ENCODE measurements around the gene PHETA1. TPM values are rescaled to one million over a fixed set of nuclear protein-coding genes. Genes with fewer than 3 reads are reported as not detected.

The PHETA1 gene
- total RNA-seq, 1 experiment from 2014 or later, result 16.3 TPM

GRCh38 chr12:111343181-111343580 lies 25.7 kb downstream of the PHETA1 start:
- Histone ChIP-seq H3K27ac (ENCODE audit: low read length) (no peak overlapping the region), H3K9me3 (ENCODE audit: control insufficient read depth, insufficient read depth, low read depth, low read length) (0 out of 2 replicates have a peak, but pooled peaks cover 3% of the 10 kb centered on the region), H3K4me3 (ENCODE audit: low read depth in 2 of 2, low read length in 2 of 2) (no peak overlapping the region), H3K36me3 (ENCODE audit: control insufficient read depth, insufficient read depth, low read length) (no peaks in the 10 kb centered on the region), H3K27me3 (ENCODE audit: control insufficient read depth, insufficient read depth, low read length) (no peaks in the 10 kb centered on the region; the same call in 1 of the 2 replicates), H3K4me1 (ENCODE audit: control insufficient read depth, insufficient read depth, low read length) (no peaks in the 10 kb centered on the region)
- BruUV-seq (replicated peaks), result no TSS peak
- no peak for ATAC-seq
- CTCF ChIA-PET, result no interaction called here
- in situ Hi-C loops (cut with HindIII; ENCODE audit: low pct_unique_long_range_greater_than_20kb, low sequenced_read_pairs) (no loop called here), intact Hi-C loops (cut with micrococcal nuclease; ENCODE audit: unreplicated experiment) (no loop called here)
- DNase-seq (ENCODE audit: low read depth, low spot score), result no peak
- TF ChIP-seq CTCF (IDR thresholded peaks at IDR 0.05) (no peak), REST (IDR thresholded peaks at IDR 0.05; ENCODE audit: insufficient read depth in 1 of 2, low read depth in 2 of 2, low read length in 1 of 2) (no peak), POLR2AphosphoS5 (IDR thresholded peaks at IDR 0.05; ENCODE audit: low read depth, low read length) (no peak), TCF7L2 (IDR thresholded peaks at IDR 0.05; ENCODE audit: low read depth, low read length) (no peak), SIN3A (IDR thresholded peaks at IDR 0.05; ENCODE audit: borderline replicate concordance, insufficient read depth, low read depth, low read length) (no peak)
- POLR2A ChIA-PET, result no interaction called here

DNA sequence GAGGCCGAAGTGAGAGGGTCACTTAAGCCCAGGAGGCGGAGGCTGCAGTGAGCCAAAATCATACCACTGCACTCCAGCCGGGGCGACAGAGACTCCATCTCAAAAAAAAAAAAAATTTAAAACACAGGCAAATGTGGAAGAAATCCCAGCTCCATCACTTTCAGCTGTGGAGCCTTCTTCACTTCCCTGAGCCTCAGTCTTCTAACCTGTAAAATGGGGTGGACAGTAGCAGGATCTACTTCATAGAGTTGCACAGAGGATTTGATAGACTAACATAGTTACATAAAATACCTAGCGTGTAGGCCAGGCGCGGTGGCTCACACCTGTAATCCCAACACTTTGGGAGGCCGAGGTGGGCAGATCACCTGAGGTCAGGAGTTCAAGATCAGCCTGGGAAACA lies 26.5 kb downstream of the PHETA1 start:
- no peak for DNase-seq (ENCODE audit: low read depth, low spot score)
- CTCF ChIA-PET, result no interaction called here
- in situ Hi-C loops (cut with HindIII; ENCODE audit: low pct_unique_long_range_greater_than_20kb, low sequenced_read_pairs), result no loop called here

More for the DNA sequence above, 26.5 kb downstream of the PHETA1 start:
- intact Hi-C loops (cut with micrococcal nuclease; ENCODE audit: unreplicated experiment), result no loop called here
- no TSS peak for BruUV-seq (replicated peaks)
- Histone ChIP-seq H3K36me3 (ENCODE audit: control insufficient read depth, insufficient read depth, low read length) (no peaks in the 10 kb centered on the region), H3K4me3 (ENCODE audit: low read depth in 2 of 2, low read length in 2 of 2) (no peak overlapping the region), H3K9me3 (ENCODE audit: control insufficient read depth, insufficient read depth, low read depth, low read length) (no peaks in the 10 kb centered on the region), H3K27me3 (ENCODE audit: control insufficient read depth, insufficient read depth, low read length) (no peaks in the 10 kb centered on the region; the same call in 1 of the 2 replicates), H3K4me1 (ENCODE audit: control insufficient read depth, insufficient read depth, low read length) (no peaks in the 10 kb centered on the region), H3K27ac (ENCODE audit: low read length) (no peak overlapping the region)
- no peak for ATAC-seq
- TF ChIP-seq REST (IDR thresholded peaks at IDR 0.05; ENCODE audit: insufficient read depth in 1 of 2, low read depth in 2 of 2, low read length in 1 of 2) (no peak), POLR2AphosphoS5 (IDR thresholded peaks at IDR 0.05; ENCODE audit: low read depth, low read length) (no peak), SIN3A (IDR thresholded peaks at IDR 0.05; ENCODE audit: borderline replicate concordance, insufficient read depth, low read depth, low read length) (no peak)
- POLR2A ChIA-PET, result no interaction called here

Data from Panc1 (cell line).